Lung (tissue), 12 donors: ENCODE results near the gene DNASE1L2. TPM values are rescaled to one million over a fixed set of nuclear protein-coding genes. Genes with fewer than 3 reads are reported as not detected.

Experiments
- ATAC-seq: fragments of 200-7000 bp; cut with Tn5 transposase; one replicate; pipeline ENCODE4 v1.9.1; 2020; ENCODE audit warnings: moderate number of reproducible peaks; ENCODE audit not compliant: insufficient read depth, low FRiP score
- DNase-seq, 3 donors: peaks; one replicate each; pipeline ENCODE4 v3.0.0-alpha.2; 2013 to 2017
- H3K27ac ChIP-seq, 2 donors: one replicate each; pipeline ENCODE4 v1.5.1; 2013; ENCODE audit warnings: mild to moderate bottlenecking in 2 of 2, moderate library complexity in 2 of 2, control low read depth in 1 of 2, inconsistent platforms in 1 of 2, low read depth in 1 of 2, low read length in 1 of 2
- H3K27me3 ChIP-seq, 3 donors: one replicate each; pipeline ENCODE4 v1.5.1; 2013; ENCODE audit warnings: low read length in 2 of 3; ENCODE audit not compliant: control insufficient read depth in 3 of 3, insufficient read depth in 3 of 3
- H3K36me3 ChIP-seq, 4 donors: one replicate each; pipeline ENCODE4 v1.5.1; 2013; ENCODE audit warnings: low read length in 4 of 4, mild to moderate bottlenecking in 1 of 4, moderate library complexity in 1 of 4; ENCODE audit not compliant: control insufficient read depth in 4 of 4, insufficient read depth in 4 of 4
- H3K4me1 ChIP-seq, 5 donors: one replicate each; pipeline ENCODE4 v1.5.1; 2013; ENCODE audit warnings: low read length in 5 of 5, mild to moderate bottlenecking in 2 of 5, moderate library complexity in 1 of 5; ENCODE audit not compliant: control insufficient read depth in 5 of 5, insufficient read depth in 5 of 5
- H3K4me3 ChIP-seq: one replicate; pipeline ENCODE4 v1.5.1; 2013; ENCODE audit warnings: mild to moderate bottlenecking, control low read depth, moderate library complexity
- H3K9ac ChIP-seq, 2 donors: one replicate each; pipeline ENCODE4 v1.5.1; 2013; ENCODE audit warnings: low read length in 2 of 2, control low read depth in 1 of 2; ENCODE audit not compliant: insufficient read depth in 1 of 2
- H3K9me3 ChIP-seq, 4 donors: one replicate each; pipeline ENCODE4 v1.5.1; 2013; ENCODE audit warnings: low read length in 3 of 4, mild to moderate bottlenecking in 1 of 4, moderate library complexity in 1 of 4; ENCODE audit not compliant: control insufficient read depth in 4 of 4, insufficient read depth in 3 of 4
- WGBS, 2 donors: extraction: QIAGEN DNeasy Blood & Tissue Kit; methylation state at CpG; one replicate each; pipeline ENCODE4 v1.1.7; 2013; 5-methylcytosine and 5-hydroxymethylcytosine counted together
- polyA plus RNA-seq, 2 donors: library from polyadenylated mRNA; stranded (reverse); fragments of 200-250 nt; gene quantifications; one replicate each; pipeline ENCODE4 v1.2.1, GENCODE V29; 2013
- total RNA-seq, 2 donors: library from RNA; depleted of rRNA in 1 of 2; stranded (reverse); fragments of >200 nt in 1 of 2; gene quantifications; one replicate each; pipeline ENCODE4 v1.2.1, GENCODE V29; 2014 to 2021
- TF ChIP-seq, protein P1 (sequence below): IDR thresholded peaks from 2 replicates; pipeline ENCODE4 v1.5.1; 2012; ENCODE audit warnings: mild to moderate bottlenecking; ENCODE audit errors: control extremely low read depth, extremely low read depth
- donor health status: control.
- donor health status: control.
- donor health status: Bipolar disorder and iron deficiency.
- donor health status: healthy.
- donor health status: DM: yes; HTN: yes; CAD: no.

The DNASE1L2 gene
- total and polyA plus RNA-seq, 4 donors = 0.65 to 1.0 (median 0.70) TPM

DNA sequence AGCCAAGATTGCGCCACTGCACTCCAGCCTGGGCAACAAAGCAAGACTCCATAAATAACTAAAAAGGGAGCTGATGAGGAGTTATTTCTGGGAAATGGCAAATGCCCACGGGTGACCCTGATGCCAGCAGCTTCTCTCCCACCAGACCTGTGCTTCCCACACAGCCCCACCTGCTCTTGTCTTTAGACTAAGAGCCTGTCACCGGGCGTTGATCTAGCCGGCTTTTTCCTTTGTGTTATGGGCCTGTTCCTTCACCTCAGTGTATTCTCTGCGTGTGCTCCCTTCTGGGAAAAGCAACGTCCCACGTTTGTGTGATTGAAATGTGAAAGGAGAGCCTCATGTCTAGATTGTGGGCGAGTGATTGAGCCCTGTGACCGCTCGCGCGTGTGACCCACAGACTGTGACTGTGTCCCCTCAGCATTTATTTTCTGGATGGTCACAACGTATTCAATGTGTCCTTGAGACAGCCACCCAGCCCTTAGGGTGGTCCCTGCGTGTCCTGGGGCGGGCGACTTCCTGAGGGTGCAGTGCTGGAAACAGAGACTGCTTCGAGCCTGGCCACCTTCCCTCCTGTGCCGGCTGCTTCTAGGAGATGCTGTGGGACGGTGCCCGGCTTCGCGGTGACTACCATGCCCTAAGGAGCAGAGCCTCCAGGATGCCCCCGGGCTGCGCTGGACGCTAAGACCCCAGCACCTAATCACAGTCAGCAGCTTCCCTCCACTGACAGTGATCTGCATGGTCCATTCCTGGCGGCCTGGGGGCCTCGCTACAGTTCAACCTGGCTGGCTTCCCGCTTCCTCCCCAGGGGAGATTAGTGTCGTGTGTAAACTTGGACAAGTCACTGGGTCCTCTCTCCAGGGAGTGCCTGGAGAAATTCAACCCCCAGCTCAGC is 39.5 kb downstream of the DNASE1L2 start:
- Histone ChIP-seq H3K9ac (no peak overlapping the region), H3K27me3 (no peaks in the 10 kb centered on the region), H3K36me3 (peaks cover 0 to 29% (median 0%) of the 10 kb centered on the region in 4 donors), H3K9me3 (no peaks in the 10 kb centered on the region), H3K27ac (no peak overlapping the region), H3K4me3 (no peak overlapping the region), H3K4me1 (no peaks in the 10 kb centered on the region)
- ATAC-seq (no peak), DNase-seq (peak in 1 of 3 donors; percentile 7)
- TF ChIP-seq, protein P1, sequence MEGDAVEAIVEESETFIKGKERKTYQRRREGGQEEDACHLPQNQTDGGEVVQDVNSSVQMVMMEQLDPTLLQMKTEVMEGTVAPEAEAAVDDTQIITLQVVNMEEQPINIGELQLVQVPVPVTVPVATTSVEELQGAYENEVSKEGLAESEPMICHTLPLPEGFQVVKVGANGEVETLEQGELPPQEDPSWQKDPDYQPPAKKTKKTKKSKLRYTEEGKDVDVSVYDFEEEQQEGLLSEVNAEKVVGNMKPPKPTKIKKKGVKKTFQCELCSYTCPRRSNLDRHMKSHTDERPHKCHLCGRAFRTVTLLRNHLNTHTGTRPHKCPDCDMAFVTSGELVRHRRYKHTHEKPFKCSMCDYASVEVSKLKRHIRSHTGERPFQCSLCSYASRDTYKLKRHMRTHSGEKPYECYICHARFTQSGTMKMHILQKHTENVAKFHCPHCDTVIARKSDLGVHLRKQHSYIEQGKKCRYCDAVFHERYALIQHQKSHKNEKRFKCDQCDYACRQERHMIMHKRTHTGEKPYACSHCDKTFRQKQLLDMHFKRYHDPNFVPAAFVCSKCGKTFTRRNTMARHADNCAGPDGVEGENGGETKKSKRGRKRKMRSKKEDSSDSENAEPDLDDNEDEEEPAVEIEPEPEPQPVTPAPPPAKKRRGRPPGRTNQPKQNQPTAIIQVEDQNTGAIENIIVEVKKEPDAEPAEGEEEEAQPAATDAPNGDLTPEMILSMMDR = no peak
- 82 to 86% methylated on average over 30 of the region's 30 CpGs for WGBS, 2 donors

DNA sequence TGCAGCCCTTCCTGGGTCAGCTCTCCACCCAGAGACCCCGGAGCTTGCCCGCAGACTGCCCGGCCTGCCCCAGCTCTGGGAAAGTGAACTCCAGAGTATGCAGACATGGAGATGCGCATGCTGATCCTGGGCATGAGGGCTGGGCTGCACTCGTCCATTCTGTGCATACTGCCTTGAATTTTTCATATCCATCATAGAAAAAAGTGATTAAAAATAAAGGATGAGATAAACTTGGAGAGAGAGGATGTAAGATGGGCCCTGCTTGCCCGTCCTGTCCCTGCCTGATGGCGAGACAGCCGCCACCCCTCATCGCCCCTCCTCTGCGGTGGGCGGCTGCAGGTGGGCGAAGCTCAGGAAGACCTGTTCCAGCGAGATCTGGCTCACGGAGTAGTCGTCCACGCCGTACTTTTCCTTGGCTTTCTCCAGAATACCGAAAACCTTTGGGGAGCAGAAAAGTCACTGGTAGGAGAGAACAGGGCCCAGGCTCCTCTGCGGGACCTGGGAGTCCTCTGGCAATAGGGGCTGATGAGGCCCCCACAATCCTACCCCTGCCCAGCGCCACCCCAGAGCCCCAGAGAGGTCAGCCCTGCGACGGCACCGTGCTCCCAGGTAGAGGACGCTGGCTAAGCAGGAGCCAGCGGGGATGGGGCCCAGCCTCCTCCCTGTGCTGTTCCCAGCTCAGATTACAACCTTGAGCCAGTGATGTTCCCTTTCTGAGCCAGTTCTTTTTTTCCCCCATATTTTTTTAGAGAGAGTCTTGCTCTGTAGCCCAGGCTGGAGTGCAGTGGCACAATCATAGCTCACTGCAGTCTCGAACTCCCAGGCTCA is 40.3 kb downstream of the DNASE1L2 start:
- no peak for ATAC-seq
- DNase-seq = no peak
- Histone ChIP-seq H3K9me3 (no peaks in the 10 kb centered on the region), H3K4me1 (no peaks in the 10 kb centered on the region), H3K9ac (no peak overlapping the region), H3K27ac (no peak overlapping the region), H3K27me3 (no peaks in the 10 kb centered on the region), H3K36me3 (peaks cover 0 to 37% (median 0%) of the 10 kb centered on the region in 4 donors), H3K4me3 (no peak overlapping the region)
- 87% methylated on average over 26 of the region's 26 CpGs for WGBS, 2 donors
- TF ChIP-seq, protein P1 = no peak

- Histone ChIP-seq H3K4me1 (no peaks in the 10 kb centered on the region), H3K36me3 (peaks cover 0 to 34% (median 0%) of the 10 kb centered on the region in 4 donors), H3K9me3 (no peaks in the 10 kb centered on the region), H3K4me3 (no peak overlapping the region), H3K9ac (no peak overlapping the region), H3K27me3 (no peaks in the 10 kb centered on the region), H3K27ac (no peak overlapping the region)
- ATAC-seq (no peak), DNase-seq (no peak)
- TF ChIP-seq, protein P1 = no peak
- 92% methylated on average over 25 of the region's 25 CpGs for WGBS, 2 donors
Observed at GRCh38 chr16:2277466-2278271, 41.4 kb downstream of the DNASE1L2 start.
